HEK293 (cell line): ENCODE measurements around the gene OOSP4B.
"Not testable (repeated sequence)": the region's sequence is repeated elsewhere in the genome, so short reads cannot be mapped to it uniquely, and the experiment has no call there.

Experiments
- CTCF ChIA-PET: fragments of 350-600 bp; formaldehyde crosslinking; extraction: SDS; loops from one replicate; lab custom pipeline; 2021; ENCODE audit warnings: antibody characterized with exemption; lab: Yijun Ruan, JAX
- POLR2A ChIA-PET: fragments of 300-600 bp; formaldehyde crosslinking; extraction: SDS; loops from one replicate; lab custom pipeline; 2020; ENCODE audit warnings: antibody characterized with exemption, inconsistent platforms; lab: Yijun Ruan, JAX
- H3K27ac ChIP-seq: fragments of 200-500 bp; sonication (Bioruptor generic); 2 replicates; pipeline ENCODE4 v1.5.1; 2014; ENCODE audit warnings: low read depth, low read length, control low read depth, inconsistent platforms; ENCODE audit errors: extremely low read depth
- H3K36me3 ChIP-seq, 2 experiments: fragments of 200-500 bp in 1 of 2; sonication (Bioruptor generic) in 1 of 2; 1 replicate in 1 of 2; 2 replicates in 1 of 2; pipeline ENCODE4 v1.5.1; 2014 to 2017; ENCODE audit warnings: inconsistent platforms in 2 of 2, low read length in 2 of 2; ENCODE audit not compliant: control insufficient read depth in 2 of 2, insufficient read depth in 1 of 2
- H3K4me1 ChIP-seq: fragments of 200-500 bp; sonication (Bioruptor generic); 2 replicates; pipeline ENCODE4 v1.5.1; 2014; ENCODE audit warnings: mild to moderate bottlenecking, low read length, inconsistent platforms; ENCODE audit not compliant: control insufficient read depth, insufficient read depth
- H3K4me3 ChIP-seq: 2 replicates; pipeline ENCODE4 v1.5.1; 2011; ENCODE audit warnings: low read depth, mild to moderate bottlenecking, control low read depth, low read length, moderate library complexity
- H3K9me3 ChIP-seq: fragments of 200-500 bp; sonication (Bioruptor generic); 2 replicates; pipeline ENCODE4 v1.5.1; 2014; ENCODE audit warnings: low read depth, low read length, inconsistent platforms; ENCODE audit not compliant: control insufficient read depth, insufficient read depth
- BCL11A ChIP-seq: fragments of 450-650 bp; formaldehyde crosslinking; IDR thresholded peaks from 2 replicates; pipeline ENCODE4 v1.5.1; 2016; ENCODE audit warnings: low read depth, missing biosample characterization, missing genetic modification characterization
- GLIS1 ChIP-seq: fragments of 450-650 bp; formaldehyde crosslinking; IDR thresholded peaks from 2 replicates; pipeline ENCODE4 v1.5.1; 2016; ENCODE audit warnings: missing biosample characterization, missing genetic modification characterization
- HOXC10 ChIP-seq: sonication (generic); formaldehyde crosslinking; IDR thresholded peaks from 2 replicates; pipeline ENCODE4 v1.8.1; 2023; ENCODE audit warnings: mild to moderate bottlenecking, missing genetic modification reagents
- IKZF3 ChIP-seq: fragments of 450-650 bp; IDR thresholded peaks from 2 replicates; pipeline ENCODE4 v1.5.0; 2018; ENCODE audit warnings: missing biosample characterization, mild to moderate bottlenecking, missing genetic modification characterization, moderate library complexity
- ZBTB17 ChIP-seq: fragments of 450-650 bp; formaldehyde crosslinking; IDR thresholded peaks from 2 replicates; pipeline ENCODE4 v1.5.1; 2016; ENCODE audit warnings: missing biosample characterization, missing genetic modification characterization
- ZBTB21 ChIP-seq: fragments of 450-650 bp; formaldehyde crosslinking; IDR thresholded peaks from 2 replicates; pipeline ENCODE4 v1.5.1; 2017; ENCODE audit warnings: missing biosample characterization, missing genetic modification characterization
- ZBTB8A ChIP-seq: fragments of 450-650 bp; formaldehyde crosslinking; IDR thresholded peaks from 2 replicates; pipeline ENCODE4 v1.5.1; 2016; ENCODE audit warnings: missing biosample characterization, missing genetic modification characterization
- ZNF133 ChIP-seq: fragments of 450-650 bp; formaldehyde crosslinking; IDR thresholded peaks from 2 replicates; pipeline ENCODE4 v1.5.1; 2016; ENCODE audit warnings: missing biosample characterization, missing genetic modification characterization
- ZNF214 ChIP-seq: fragments of 450-650 bp; formaldehyde crosslinking; IDR thresholded peaks from 2 replicates; pipeline ENCODE4 v1.5.1; 2017; ENCODE audit warnings: missing biosample characterization, mild to moderate bottlenecking, missing genetic modification characterization, borderline replicate concordance
- ZNF423 ChIP-seq: fragments of 450-650 bp; formaldehyde crosslinking; IDR thresholded peaks from 2 replicates; pipeline ENCODE4 v1.5.1; 2016; ENCODE audit warnings: missing biosample characterization, missing genetic modification characterization
- ZNF530 ChIP-seq: fragments of 450-650 bp; formaldehyde crosslinking; IDR thresholded peaks from 2 replicates; pipeline ENCODE4 v1.5.1; 2016; ENCODE audit warnings: low read depth, missing biosample characterization, missing genetic modification characterization
- ZNF660 ChIP-seq: fragments of 450-650 bp; IDR thresholded peaks from 2 replicates; pipeline ENCODE4 v1.5.1; 2018; ENCODE audit warnings: missing biosample characterization, mild to moderate bottlenecking, missing genetic modification characterization
- ZNF670 ChIP-seq: fragments of 450-650 bp; formaldehyde crosslinking; IDR thresholded peaks from 2 replicates; pipeline ENCODE4 v1.5.1; 2016; ENCODE audit warnings: missing biosample characterization, missing genetic modification characterization, low read depth
- ZNF677 ChIP-seq: fragments of 450-650 bp; IDR thresholded peaks from 2 replicates; pipeline ENCODE4 v1.5.0; 2018; ENCODE audit warnings: missing biosample characterization, mild to moderate bottlenecking, missing genetic modification characterization, moderate library complexity
- TF ChIP-seq, protein P1 (sequence below): fragments of 450-650 bp; formaldehyde crosslinking; IDR thresholded peaks from 2 replicates; pipeline ENCODE4; 2016; ENCODE audit warnings: missing biosample characterization, missing genetic modification characterization
- TF ChIP-seq, protein P2 (sequence below): fragments of 450-650 bp; formaldehyde crosslinking; IDR thresholded peaks from 2 replicates; pipeline ENCODE4 v1.5.1; 2016; ENCODE audit warnings: missing biosample characterization, missing genetic modification characterization
- TF ChIP-seq, protein P3 (sequence below): fragments of 450-650 bp; formaldehyde crosslinking; IDR thresholded peaks from 2 replicates; pipeline ENCODE4 v1.5.1; 2017; ENCODE audit warnings: missing biosample characterization, missing genetic modification characterization
- TF ChIP-seq, protein P4 (sequence below): fragments of 450-650 bp; formaldehyde crosslinking; IDR thresholded peaks from 2 replicates; pipeline ENCODE4 v1.5.1; 2016; ENCODE audit warnings: missing biosample characterization, missing genetic modification characterization

The OOSP4B gene

DNA sequence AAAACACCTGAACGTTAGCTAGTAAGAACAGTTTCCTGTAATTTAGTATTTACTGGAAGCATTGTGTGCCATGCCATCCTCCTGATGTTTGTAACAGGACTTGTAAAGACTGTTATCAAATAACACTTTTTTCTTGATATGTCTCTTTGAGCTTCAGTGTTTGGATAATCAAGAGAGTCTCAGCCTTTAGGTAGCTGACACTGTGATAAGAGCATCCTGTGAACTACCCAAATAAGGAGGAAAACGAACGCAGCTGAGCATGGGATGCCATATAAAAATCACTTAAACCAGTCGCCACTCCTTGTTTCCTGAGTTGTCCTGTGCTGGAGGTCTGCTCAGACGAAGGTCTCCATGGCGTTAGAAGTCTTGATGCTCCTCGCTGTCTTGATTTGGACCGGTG is 23.1 kb downstream of the OOSP4B start, which contains the start of gene OOSP2:
Gene OOSP2 (plus strand): TSS at position 301 of the 400 bp plus-strand sequence. CDS start 51 bp downstream, at position 352.
- Histone ChIP-seq H3K4me3 (no peak within 1 kb of the TSS), H3K36me3 (no peaks in the 10 kb centered on the region), H3K27ac (no peak within 1 kb of the TSS)
- POLR2A ChIA-PET: no interaction called here
- TF ChIP-seq BCL11A (tag by site-specific recombination) (no peak), ZNF530 (tag by site-specific recombination) (no peak), ZNF133 (tag by site-specific recombination) (no peak)
- TF ChIP-seq, all 188 proteins: peak for 0
- Histone ChIP-seq H3K4me1 (no peaks in the 10 kb centered on the region), H3K9me3 (no peaks in the 10 kb centered on the region)
- CTCF ChIA-PET: interaction anchor here (0.5 kb wide), 1 partner anchor 122 kb away, joined by 3 read pairs; no protein-coding TSS in a partner anchor

DNA sequence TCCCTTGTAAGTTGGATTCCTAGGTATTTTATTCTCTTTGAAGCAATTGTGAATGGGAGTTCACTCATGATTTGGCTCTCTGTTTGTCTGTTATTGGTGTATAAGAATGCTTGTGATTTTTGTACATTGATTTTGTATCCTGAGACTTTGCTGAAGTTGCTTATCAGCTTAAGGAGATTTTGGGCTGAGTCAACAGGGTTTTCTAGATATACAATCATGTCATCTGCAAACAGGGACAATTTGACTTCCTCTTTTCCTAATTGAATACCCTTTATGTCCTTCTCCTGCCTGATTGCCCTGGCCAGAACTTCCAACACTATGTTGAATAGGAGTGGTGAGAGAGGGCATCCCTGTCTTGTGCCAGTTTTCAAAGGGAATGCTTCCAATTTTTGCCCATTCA is 33.4 kb downstream of the OOSP4B start:
- H3K9me3 ChIP-seq, H3K36me3 ChIP-seq, CTCF ChIA-PET, H3K4me1 ChIP-seq, H3K27ac ChIP-seq, H3K4me3 ChIP-seq: not testable (repeated sequence)
- POLR2A ChIA-PET: interaction anchor here (0.7 kb wide), 1 partner anchor 39 kb away, joined by 3 read pairs; no protein-coding TSS in a partner anchor

DNA sequence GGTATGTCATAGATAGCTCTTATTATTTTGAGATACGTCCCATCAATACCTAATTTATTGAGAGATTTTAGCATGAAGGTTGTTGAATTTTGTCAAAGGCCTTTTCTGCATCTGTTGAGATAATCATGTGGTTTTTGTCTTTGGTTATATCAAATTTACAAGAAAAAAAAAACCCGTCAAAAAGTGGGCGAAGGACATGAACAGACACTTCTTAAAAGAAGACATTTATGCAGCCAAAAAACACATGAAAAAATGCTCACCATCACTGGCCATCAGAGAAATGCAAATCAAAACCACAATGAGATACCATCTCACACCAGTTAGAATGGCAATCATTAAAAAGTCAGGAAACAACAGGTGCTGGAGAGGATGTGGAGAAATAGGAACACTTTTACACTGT is 33.9 kb downstream of the OOSP4B start:
- H3K4me1 ChIP-seq, H3K27ac ChIP-seq, H3K9me3 ChIP-seq, CTCF ChIA-PET, H3K4me3 ChIP-seq, H3K36me3 ChIP-seq: not testable (repeated sequence)
- POLR2A ChIA-PET: interaction anchor here (0.7 kb wide), 1 partner anchor 40 kb away, joined by 3 read pairs; no protein-coding TSS in a partner anchor

DNA sequence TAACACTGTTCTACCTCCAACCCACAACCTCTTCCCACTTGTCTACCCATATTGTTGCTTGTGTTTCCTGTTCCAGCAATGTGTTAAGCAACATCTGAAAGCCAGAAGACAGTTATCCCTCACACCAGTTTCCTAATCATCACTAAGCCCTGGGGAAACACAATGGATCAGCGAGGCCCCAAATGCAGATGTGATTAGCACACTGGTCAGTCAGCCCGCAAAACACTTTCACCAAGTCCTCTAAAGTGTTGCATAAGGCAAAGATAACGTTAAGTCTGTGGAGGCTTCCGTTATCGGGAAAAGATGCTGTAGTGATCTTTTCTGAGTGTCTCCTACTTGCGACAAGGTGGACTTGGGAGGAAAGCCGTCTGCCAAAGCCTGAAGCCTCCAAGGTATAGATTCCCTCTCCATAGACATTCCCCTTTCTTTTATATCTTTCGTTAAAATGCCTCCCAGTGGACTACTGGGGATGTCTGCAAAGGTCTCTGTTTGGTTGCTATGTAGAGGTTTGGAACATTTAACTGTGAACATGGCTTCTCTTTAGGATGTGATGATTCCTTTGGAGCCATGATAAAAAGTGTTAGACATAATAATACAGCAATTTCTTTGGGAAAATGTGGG is 39.5 kb downstream of the OOSP4B start, which contains the start of gene MS4A3:
Gene MS4A3 (plus strand): TSS at position 317 of the 621 bp plus-strand sequence. CDS start 4,496 bp downstream, outside the sequence.
- Histone ChIP-seq H3K27ac (no peak within 1 kb of the TSS), H3K4me3 (no peak within 1 kb of the TSS), H3K9me3 (no peaks in the 10 kb centered on the region), H3K4me1 (no peaks in the 10 kb centered on the region), H3K36me3 (no peaks in the 10 kb centered on the region)
- TF ChIP-seq ZBTB8A (tag by site-specific recombination): no peak
- TF ChIP-seq ZNF677 (tag by site-specific recombination): no peak
- TF ChIP-seq ZNF660: no peak
- TF ChIP-seq, protein P1, sequence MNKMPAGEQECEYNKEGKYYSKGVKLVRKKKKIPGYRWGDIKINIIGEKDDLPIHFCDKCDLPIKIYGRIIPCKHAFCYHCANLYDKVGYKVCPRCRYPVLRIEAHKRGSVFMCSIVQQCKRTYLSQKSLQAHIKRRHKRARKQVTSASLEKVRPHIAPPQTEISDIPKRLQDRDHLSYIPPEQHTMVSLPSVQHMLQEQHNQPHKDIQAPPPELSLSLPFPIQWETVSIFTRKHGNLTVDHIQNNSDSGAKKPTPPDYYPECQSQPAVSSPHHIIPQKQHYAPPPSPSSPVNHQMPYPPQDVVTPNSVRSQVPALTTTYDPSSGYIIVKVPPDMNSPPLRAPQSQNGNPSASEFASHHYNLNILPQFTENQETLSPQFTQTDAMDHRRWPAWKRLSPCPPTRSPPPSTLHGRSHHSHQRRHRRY (tag by site-specific recombination): no peak
- TF ChIP-seq IKZF3: no peak
- no peak for TF ChIP-seq ZNF214 (tag by site-specific recombination)
- TF ChIP-seq ZBTB21: no peak
- TF ChIP-seq, protein P2, sequence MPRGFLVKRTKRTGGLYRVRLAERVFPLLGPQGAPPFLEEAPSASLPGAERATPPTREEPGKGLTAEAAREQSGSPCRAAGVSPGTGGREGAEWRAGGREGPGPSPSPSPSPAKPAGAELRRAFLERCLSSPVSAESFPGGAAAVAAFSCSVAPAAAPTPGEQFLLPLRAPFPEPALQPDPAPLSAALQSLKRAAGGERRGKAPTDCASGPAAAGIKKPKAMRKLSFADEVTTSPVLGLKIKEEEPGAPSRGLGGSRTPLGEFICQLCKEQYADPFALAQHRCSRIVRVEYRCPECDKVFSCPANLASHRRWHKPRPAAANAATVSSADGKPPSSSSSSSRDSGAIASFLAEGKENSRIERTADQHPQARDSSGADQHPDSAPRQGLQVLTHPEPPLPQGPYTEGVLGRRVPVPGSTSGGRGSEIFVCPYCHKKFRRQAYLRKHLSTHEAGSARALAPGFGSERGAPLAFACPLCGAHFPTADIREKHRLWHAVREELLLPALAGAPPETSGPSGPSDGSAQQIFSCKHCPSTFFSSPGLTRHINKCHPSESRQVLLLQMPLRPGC (tag by site-specific recombination): no peak
- no peak for TF ChIP-seq GLIS1 (tag by site-specific recombination)
- TF ChIP-seq, protein P3, sequence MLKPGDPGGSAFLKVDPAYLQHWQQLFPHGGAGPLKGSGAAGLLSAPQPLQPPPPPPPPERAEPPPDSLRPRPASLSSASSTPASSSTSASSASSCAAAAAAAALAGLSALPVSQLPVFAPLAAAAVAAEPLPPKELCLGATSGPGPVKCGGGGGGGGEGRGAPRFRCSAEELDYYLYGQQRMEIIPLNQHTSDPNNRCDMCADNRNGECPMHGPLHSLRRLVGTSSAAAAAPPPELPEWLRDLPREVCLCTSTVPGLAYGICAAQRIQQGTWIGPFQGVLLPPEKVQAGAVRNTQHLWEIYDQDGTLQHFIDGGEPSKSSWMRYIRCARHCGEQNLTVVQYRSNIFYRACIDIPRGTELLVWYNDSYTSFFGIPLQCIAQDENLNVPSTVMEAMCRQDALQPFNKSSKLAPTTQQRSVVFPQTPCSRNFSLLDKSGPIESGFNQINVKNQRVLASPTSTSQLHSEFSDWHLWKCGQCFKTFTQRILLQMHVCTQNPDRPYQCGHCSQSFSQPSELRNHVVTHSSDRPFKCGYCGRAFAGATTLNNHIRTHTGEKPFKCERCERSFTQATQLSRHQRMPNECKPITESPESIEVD (tag by site-specific recombination): no peak
- TF ChIP-seq, protein P4, sequence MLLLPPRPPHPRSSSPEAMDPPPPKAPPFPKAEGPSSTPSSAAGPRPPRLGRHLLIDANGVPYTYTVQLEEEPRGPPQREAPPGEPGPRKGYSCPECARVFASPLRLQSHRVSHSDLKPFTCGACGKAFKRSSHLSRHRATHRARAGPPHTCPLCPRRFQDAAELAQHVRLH: no peak
- TF ChIP-seq ZNF670 (tag by site-specific recombination): no peak
- no peak for TF ChIP-seq HOXC10
- TF ChIP-seq ZNF423 (tag by site-specific recombination): no peak
- TF ChIP-seq ZBTB17 (tag by site-specific recombination): no peak
- ChIA-PET POLR2A (no interaction called here), CTCF (no interaction called here)
